Measurements from ENCODE around the gene CNIH2.
"Not testable (repeated sequence)": the region's sequence is repeated elsewhere in the genome, so short reads cannot be mapped to it uniquely, and the experiment has no call there.

Gene CNIH2

GRCh38 chr11:66277064-66277463 is 911 bp upstream of the CNIH2 start:
- not testable (repeated sequence) for DNase-seq (ENCODE audit: low spot score)

DNA sequence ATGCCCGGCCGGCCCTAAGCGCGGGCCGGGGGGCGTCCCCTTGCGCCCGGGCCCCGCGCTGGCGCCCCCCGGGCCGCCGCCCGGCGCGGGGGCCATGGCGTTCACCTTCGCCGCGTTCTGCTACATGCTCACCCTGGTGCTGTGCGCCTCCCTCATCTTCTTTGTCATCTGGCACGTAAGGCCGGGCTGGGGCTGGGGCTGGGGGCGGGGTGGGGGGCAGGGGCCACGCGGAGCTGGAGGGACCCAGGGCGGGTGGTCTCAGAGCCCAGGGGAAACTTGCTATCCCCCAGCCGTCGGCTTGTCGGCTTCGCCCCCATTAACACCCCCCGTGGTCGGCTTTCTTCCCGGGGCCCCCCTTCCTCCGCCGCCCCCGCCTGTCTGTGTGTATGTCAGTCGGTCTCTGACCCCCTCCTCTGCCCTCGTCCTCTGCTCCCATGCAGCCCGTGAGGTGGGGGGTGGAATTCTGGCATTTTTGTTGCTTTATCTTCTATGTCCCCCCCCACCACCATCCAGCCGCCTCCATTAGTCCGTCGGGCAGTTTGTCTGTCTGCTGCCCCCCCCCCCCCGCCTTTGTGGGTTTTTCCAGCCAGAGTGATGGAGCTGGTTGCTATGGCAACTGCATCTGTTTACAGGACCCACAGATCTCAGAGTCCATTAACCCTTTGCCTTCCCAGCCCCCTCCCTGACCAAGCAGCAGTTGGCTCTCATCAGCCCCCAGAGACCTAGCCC is 552 bp downstream of the CNIH2 start:
- DNase-seq (ENCODE audit: low spot score), result no peak

GRCh38 chr11:66279092-66279734 is 1.2 kb downstream of the CNIH2 start:
- no peak for DNase-seq (ENCODE audit: low spot score)

GRCh38 chr11:66280428-66280827 is 2.5 kb downstream of the CNIH2 start:
- peak; percentile 39 for DNase-seq (ENCODE audit: low spot score)

DNA sequence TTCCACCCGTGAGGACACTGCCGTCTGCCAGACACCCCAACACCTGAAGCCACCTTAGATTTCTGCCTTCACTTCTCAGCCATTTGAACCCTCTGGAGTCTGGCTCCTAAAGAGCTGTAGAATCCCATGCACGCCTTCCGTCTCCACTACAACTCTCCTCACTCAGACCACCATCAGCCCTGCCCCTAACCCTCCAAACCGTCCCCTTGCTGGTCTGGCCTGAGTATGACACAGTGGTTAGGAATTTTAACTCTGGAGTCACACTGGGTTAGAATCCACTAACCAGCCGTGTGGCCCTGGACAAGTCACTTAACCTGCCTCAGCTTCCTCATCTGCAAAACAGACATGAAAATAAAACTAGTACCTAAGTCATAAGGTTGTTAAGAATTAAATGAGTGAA is 3.0 kb downstream of the CNIH2 start:
- DNase-seq (ENCODE audit: low spot score), result no peak

GRCh38 chr11:66281776-66282467 is 3.9 kb downstream of the CNIH2 start:
- no peak for DNase-seq (ENCODE audit: low spot score)

GRCh38 chr11:66282468-66283455 is 4.8 kb downstream of the CNIH2 start:
- peak; percentile 100 for DNase-seq (ENCODE audit: low spot score)

DNA sequence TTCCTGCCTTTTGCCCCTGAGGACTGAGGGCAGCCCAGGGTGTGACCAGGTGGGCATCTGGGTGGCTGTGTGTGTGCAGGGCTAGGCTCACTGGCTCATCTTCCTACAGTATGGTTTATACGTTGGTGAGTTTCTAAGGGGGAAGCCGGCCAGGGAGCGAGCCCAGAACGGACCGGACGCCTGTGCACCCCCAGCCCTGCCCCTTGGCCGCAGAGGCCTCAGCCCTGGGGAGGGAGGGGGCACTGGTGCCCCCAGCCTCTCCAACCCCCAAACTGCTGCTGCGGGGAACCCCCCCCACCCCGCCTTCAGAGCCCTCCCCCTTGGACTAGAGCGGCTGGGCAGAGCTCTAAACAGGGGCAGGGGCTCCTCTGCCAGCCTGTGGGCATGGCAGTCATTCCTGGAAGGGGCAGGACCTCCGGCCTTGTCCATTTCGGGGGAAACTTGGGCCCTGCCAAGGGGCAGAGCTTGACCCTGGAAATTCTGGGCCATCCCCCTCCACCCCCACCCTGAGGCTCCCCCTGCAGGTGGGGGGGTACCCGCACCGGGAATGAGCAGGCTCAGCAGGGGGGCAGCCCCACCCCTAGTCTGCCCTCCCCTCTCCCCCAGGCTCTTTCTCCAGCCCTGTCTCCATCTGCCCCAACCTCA is 5.6 kb downstream of the CNIH2 start:
- DNase-seq (ENCODE audit: low spot score), result no peak

DNA sequence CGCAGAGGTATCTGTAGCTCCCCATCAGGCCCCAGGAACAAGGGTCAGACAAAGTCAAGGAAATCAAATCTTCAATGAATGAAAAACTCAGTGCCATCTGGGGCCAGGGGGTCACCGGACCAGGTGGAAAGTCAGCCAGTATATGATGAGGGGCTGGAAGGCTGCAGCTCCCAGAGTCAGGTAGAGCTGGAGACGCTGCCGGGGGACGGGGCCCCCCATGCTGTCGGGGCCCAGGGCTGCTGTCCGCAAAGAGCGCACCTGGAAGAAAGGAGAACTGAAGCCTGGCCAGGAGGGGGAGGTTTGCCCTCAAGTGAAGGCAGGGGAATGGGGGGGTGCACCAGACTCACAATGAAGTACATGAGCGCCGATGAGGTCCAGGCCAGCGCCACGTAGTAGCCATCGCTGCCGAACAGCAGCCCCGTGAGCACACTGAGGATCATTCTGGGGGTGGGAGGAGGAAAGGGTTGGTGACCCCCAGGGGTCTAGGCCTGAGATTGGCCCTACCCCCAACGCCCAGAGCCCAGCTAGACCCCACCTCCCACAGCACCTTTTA is 6.6 kb downstream of the CNIH2 start:
- no peak for DNase-seq (ENCODE audit: low spot score)

DNA sequence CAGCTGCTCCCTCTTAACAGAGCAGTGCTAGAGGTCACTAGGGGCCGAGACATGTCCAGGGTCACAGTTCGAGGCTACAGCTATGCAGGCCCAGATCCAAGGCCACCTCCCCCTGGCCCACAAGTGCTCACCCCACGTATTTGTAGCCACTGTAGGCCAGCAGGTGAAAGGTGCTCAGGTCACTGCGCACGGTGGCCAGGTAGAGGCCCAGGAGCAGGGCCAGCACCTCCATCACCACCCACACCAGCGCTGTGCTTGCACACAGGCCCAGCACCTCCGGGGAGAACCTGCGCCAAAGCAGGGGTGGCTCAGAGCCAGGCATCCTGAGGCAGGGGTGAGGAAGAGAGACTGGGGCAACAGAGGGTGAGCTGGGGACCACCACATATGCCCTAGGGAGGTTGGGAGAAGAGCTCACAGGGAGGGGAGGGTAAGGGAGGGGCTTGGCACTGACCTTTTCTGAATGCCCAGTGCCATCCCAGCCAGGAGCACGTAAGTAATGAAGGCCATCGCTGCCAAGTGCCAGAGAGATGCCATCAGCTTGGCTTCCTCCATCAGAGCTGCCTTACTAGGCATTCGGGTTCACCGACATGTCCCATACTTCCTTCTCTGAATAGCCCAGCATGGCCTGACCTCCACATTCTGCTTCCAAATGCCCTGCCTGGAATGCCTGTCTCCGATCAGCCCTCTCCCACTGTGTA is 7.4 kb downstream of the CNIH2 start:
- DNase-seq (ENCODE audit: low spot score), result no peak

GRCh38 chr11:66286699-66287098 is 8.7 kb downstream of the CNIH2 start:
- no peak for DNase-seq (ENCODE audit: low spot score)

- no peak for DNase-seq (ENCODE audit: low spot score)
These were observed 9.4 kb downstream of the CNIH2 start for GRCh38 chr11:66287211-66287888.

GRCh38 chr11:66287889-66288670 is 10.1 kb downstream of the CNIH2 start:
- DNase-seq (ENCODE audit: low spot score), result no peak

GRCh38 chr11:66288671-66289547 is 10.9 kb downstream of the CNIH2 start, which contains the start of gene YIF1A:
Gene YIF1A, minus strand, starts transcription at chr11:66289143. Its CDS starts 158 bp downstream, at chr11:66288985.
- peak; percentile 100 for DNase-seq (ENCODE audit: low spot score)

DNA sequence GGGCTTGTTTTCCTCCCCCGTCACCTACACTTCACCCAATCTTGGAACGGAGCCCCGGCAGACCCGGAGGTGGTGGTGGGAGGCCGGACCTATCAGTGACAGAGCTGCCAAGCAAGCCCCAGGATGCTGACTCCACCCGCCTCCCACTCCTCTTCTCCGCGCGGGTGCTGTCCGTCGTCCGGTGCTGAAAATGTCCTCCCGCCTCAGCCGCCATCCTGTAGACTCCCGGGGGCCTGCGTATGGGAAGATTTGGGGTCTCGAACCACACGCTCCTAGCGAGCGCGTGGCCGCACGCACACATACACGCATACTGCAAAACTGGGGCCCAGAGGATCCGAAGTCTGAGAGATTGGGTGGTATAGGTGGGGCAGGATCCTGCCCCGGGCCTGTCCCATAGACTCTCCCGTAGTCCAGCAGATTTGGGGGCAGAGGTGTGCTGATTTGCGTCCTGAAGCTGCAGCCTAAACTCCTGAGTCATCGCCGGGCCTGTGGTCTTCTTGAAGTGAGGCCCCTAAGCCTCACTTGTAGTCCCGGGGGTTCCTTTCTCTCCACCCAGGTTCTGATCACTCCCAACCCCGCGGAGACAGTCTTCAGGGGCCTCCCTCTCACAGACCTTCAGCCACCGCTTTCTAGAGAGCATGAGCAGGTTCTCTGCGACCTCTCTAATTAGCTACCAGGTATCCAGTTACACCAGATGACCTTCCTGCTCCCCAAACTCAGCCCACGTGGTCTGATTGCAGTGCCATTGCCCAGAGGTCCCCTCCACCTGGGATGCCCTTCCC is 11.8 kb downstream of the CNIH2 start:
- peak; percentile 67 for DNase-seq (ENCODE audit: low spot score)

DNA sequence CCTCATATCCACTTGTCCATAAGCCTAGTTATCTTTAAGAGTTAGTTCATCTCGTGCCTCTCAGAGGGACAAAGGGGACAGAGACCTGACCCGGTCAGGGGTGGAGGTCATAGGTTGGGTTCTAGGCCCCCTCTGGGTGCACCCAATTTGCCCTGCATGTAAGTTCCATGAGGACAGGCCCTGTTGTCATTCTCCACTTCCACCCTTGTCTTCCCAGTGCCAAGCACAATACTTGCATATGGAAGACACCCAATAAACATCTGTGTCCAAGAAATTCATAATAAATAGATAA is 12.3 kb downstream of the CNIH2 start:
- DNase-seq (ENCODE audit: low spot score), result no peak

DNA sequence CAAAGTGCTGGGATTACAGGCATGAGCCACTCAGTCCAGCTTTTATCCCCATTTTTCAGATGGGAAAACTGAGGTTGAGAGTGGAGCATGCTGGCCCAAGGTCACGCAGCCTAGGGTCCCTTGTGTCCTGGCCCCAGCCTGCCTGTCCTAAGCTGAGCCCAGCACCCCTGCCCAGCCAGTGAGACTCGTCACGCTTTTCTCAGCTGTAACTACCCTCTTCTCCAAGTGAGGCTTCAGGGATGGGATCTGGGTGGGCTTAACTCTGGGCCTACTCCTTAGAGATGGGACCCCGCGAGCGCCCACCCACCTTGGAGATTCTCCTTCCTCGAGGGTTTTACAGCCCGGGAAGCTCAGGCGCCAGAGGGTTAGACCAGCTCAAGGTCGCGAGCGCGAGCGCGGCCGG is 13.3 kb downstream of the CNIH2 start:
- no peak for DNase-seq (ENCODE audit: low spot score)
